Left cardiac atrium (tissue), 4 donors: Measurements from ENCODE around the gene SLC16A1. TPM values are rescaled to one million over a fixed set of nuclear protein-coding genes. Genes with fewer than 3 reads are reported as not detected.
"Not testable (repeated sequence)": the region's sequence is repeated elsewhere in the genome, so short reads cannot be mapped to it uniquely, and the experiment has no call there.

Experiments
- ATAC-seq, 2 donors: fragments of 200-7000 bp; cut with Tn5 transposase; one replicate each; pipeline ENCODE4 v1.9.1; 2020; ENCODE audit warnings: mild to moderate bottlenecking in 2 of 2, moderate library complexity in 2 of 2
- DNase-seq: peaks from one replicate; pipeline ENCODE4 v3.0.0-alpha.2; 2020
- intact Hi-C, 2 donors: fragments of 100-400 bp; cut with DNase I; formaldehyde crosslinking; loops; one replicate each; pipeline versions ENCODE4 v1.14.1 to v1.15.1; 2022 to 2023
- total RNA-seq, 2 donors: library from RNA; stranded (reverse); fragmentation: NEBNext Ultra II Directional; extraction: Animal tissue kit (Norgen Biotek cat#: 25700); gene quantifications; one replicate each; pipeline ENCODE4 v1.2.1, GENCODE V29; 2021
- donor health status: DM: no; HTN: yes; CAD: no.
- donor health status: DM: no; HTN: yes; CAD: no; lungs with severe emphysema.
- donor health status: DM: yes; HTN: yes; CAD: no.
- donor health status: Dilated cardiomyopathy.

SLC16A1 gene
- total RNA-seq, 2 donors from 2014 or later, result 54.0 to 80.0 TPM

DNA sequence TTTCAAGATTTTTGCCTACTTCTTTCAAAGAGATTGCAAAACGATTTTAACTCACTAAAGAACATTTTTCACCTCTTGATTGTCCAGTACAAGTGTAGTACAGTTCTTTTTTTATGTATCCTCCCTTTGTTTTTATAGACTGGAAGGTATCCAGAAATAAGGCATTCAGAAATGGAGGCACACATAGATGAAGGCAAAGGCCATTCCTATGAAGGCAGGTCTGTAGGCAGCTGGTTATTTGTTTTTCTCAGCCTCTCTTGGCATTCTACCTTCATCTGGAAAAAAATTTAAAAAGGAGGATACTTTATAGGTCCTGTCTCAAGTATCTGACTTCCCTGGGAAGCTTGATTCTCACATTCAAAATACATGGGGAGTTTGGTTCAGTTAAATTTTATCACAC, 18.6 kb upstream of the SLC16A1 start:
- intact Hi-C loops, result no loop called here

DNA sequence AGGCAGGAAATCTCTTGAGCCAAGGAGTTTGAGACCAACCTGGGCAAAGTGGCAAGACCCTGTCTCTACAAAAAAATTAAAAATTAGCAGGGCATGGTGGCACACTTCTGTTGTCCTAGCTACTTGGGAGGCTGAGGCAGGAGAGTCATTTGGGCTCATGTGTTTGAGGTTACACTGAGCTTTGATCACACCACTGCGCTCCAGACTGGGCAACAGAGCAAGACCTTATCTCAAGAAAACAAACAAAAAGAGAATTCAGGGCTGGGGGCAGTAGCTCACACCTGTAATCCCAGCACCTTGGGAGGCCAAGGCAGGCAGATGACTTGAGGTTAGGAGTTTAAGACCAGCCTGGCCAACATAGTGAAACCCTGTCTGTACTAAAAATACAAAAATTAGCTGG, 17.8 kb upstream of the SLC16A1 start:
- intact Hi-C loops, result no loop called here
- no peak for DNase-seq
- ATAC-seq, result no peak

More for the DNA sequence above, 18.6 kb upstream of the SLC16A1 start:
- no peak for DNase-seq
- no peak for ATAC-seq

DNA sequence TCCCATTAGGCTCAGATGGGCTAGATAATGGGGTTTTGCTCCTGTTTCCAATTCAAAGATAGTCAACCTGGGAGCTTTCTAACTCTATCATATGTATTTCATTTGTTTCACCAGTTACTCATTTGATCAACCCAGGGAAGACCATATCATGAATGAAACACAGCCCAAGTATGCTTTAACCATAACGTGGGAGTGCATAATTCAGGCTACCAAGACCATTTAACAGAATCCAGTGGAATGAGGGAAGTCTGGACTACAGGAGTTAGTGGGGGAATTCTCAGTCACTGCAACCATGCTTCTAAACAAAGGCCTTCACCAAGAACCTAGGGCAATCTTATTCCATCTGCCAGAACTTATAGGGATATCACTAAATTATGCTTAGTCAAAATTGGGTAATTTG, 15.0 kb upstream of the SLC16A1 start:
- DNase-seq (no peak), ATAC-seq (no peak)
- intact Hi-C loops, result no loop called here

DNA sequence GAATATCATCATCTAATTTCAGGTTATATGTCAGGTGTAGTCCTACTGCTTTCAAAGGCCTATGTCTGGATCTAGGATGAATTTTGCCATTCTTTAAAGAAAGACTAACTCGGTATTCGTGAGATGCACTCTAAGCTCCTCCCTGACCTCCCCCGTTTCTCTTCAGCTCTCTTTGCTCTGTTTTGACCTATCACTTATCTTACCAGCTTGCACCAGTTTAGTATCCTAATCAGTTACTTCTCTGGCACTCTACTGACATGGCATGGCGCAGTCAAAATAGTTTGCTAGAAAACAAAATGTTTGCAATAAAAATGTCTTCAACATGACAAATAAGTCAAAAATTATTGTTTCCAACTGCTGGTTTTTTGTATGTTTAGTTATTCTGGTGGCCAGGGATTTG, 8.4 kb upstream of the SLC16A1 start:
- ATAC-seq, result peak; percentile 75 to 77
- intact Hi-C loops, result no loop called here
- no peak for DNase-seq

DNA sequence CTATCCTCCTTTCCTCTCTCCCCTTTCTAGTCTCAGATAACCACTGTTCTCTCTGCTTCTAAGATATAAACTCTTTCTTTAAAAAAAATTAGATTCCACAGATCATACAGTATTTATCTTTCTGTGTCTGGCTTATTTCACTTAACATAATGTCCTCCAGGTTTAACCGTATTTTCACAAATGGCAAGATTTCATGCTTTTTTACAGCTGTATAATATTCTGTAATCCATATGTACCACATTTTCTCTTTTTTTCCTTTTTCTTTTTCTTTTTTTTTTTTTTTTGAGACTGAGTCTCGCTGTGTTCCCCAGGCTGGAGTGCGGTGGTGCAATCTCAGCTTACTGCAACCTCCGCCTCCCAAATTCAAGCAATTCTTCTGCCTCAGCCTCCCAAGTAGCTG, 5.1 kb upstream of the SLC16A1 start:
- intact Hi-C loops, result no loop called here
- DNase-seq, result no peak
- no peak for ATAC-seq

DNA sequence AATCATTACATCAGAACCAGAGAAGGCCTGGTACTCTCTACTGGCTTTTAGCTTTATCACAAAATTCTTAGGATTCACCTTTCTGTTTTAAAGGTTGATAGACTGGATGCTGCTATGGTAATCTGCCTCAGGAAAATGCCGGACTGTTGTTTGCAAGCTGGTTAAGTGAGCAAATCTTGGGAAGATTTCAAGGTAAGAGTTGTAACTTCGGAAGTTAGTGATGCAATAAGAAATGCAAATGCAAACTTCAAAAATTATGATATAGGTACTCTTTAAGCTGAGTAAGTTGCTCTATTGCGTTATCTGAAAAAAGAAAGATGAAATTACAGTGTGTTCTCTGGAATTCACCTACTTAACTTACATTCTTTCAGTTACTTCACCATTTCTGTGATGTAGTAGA, 4.4 kb upstream of the SLC16A1 start:
- ATAC-seq, result no peak
- intact Hi-C loops, result no loop called here
- DNase-seq, result no peak

DNA sequence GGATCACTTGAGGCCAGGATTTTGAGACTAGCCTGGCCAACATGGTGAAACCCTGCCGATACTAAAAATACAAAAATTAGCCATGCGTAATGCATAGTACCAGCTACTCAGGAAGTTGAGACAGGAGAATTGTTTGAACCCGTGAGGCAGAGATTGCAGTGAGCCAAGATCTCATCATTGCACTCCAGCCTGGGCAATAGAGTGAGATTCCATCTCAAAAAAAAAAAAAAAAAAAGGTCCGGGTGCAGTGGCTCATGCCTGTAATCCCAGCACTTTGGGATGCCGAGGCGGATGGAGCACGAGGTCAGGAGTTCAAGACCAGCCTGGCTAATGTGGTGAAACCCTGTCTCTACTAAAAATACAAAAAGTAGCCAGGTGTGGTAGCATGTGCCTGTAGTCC, 2.2 kb upstream of the SLC16A1 start:
- not testable (repeated sequence) for ATAC-seq, DNase-seq
- intact Hi-C loops, result loop anchor here (5.0 to 10.0 kb wide), 4 partner anchors 73 to 241 kb away; partner anchors contain the start of gene PPM1J (in 1 of the 2)

DNA sequence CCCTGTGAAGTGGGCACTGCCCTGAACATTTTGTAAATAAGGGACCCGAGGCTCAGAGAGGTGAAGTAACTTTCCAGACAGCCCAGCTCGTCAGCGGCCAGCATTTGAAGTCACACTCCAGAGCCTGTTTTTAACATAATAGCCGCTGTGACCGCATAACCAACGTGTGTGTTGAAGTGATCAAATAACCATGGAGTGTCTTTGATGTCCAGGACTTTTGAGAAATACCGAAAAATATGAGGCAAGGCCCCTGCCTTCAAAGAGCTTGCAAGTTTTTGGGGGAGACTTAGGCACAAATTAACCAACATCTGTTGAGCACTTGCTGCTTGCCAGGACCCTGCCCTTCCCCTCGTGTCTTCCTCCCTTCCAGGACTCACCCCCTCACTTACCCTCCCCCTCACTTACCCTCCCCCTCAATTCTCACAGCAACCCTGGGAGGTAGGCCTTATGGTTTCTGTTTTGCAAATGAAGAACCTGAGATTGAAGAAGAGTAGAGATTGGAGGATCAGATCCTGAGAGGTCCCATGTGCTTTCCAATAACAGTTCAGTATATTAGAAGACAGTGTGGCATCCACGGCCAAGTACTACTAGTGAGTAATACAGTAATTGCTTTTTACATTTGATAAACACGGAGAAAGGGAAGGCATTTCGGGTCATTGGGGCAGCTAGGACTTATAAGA, 1.3 kb upstream of the SLC16A1 start:
- intact Hi-C loops, result loop anchor here (5.0 to 10.0 kb wide), 4 partner anchors 72 to 240 kb away; partner anchors contain the start of gene PPM1J (in 1 of the 2)
- ATAC-seq (peak; percentile 14 to 29), DNase-seq (no peak)

DNA sequence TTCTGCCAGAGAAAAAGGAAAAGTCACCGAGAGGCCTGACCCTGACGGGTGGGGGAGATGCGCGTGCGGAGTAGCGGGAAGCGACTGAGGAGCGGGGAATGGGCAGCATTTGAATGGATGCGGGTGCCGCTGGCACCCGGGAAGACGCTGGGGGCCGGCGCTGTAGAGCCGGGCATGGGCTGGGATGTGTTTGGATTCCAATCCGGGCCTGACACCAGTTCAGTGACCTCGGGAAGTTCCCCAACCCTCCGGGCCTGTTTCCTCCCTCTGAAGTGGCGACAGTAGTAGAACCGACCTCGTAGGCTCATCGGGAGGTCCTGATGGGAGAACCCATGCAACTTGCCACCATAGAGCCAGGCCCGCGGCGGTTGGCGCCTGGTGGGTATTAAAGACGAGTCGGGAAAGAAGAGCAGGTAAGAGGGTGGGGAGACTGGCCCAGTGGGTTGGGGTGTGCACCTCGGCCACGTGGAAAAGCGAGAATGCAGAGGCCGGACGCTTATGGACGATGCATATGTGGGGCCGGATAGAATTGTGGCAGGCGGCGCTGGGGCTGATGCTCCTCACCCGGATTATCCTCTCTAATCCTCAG, 642 bp upstream of the SLC16A1 start:
- intact Hi-C loops, result loop anchor here (5.0 to 10.0 kb wide), 4 partner anchors 72 to 239 kb away; partner anchors contain the start of gene PPM1J (in 1 of the 2)
- DNase-seq, result peak; percentile 44
- ATAC-seq, result peak; percentile 9

DNA sequence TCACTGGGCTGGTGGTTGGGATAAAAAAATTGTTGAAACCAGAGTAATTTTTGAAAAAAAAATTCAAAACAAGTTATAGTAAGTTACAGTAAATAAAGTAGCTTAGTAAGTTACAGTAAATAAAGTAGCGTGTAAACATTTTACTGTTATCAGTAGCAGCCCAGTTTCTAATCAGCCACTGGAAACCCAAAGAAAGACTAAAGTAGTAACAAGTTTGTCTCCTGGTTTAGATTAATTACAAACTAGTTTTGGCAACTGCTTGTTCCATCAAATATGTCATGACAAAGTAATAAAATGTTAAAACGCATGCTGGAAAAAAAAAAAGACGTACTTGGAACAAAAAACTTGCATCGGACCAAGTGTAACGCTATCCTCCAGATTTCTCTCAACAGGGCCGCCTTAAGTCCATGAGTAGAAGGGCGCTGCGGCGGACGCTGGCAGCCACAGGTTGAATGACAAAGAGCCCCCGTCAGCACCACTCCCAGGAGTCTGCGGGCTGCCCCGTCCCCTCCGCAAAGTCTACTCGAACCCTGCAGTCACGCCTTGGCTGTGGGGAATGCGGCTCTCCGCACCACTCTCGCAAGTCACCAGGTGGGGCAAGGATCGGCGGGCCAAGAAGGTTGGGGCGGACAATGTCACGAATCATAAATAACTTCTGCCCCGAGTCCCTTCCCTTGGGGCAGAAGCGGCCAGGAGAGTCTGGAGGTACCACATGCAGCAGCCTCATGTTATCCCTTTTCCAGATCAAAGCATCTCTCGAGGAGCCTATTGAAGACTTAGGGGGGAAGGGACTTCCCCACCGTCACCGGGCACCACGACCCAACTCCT, 837 bp downstream of the SLC16A1 start:
- ATAC-seq (peak; percentile 32), DNase-seq (peak; percentile 56)
- intact Hi-C loops, result loop anchor here (5.0 to 10.0 kb wide), 4 partner anchors 70 to 238 kb away; partner anchors contain the start of gene PPM1J (in 1 of the 2)

DNA sequence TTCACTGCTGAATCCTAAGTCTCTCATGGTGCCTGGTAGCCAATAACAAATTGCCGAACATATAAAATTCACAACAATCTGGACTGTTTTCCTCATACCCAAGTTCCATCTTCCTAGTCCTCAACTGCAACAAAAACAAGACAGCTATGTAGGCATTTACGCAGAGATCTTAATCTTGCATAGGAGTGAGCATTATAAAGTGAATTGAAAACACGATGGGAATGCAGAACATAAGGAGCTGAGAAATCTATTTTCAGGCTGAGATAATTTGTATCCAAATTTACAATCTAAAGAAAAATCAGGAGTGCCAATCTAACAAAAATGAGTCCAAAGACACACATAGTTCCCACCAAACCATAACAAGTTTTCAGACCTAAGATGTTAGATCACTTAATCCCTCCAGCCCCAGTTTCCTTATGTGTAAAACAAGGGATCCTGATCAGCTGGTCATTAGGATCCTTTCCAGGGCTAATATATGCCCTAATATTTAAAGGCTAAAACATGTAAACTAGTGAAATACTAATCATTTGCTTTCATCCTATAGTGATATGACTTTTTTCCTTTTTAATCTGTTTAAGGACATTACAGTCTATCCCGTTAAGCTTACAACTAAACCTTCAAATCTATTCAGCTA, 1.9 kb downstream of the SLC16A1 start:
- intact Hi-C loops, result loop anchor here (10.0 kb wide), 2 partner anchors 69 to 81 kb away; no protein-coding TSS in a partner anchor

DNA sequence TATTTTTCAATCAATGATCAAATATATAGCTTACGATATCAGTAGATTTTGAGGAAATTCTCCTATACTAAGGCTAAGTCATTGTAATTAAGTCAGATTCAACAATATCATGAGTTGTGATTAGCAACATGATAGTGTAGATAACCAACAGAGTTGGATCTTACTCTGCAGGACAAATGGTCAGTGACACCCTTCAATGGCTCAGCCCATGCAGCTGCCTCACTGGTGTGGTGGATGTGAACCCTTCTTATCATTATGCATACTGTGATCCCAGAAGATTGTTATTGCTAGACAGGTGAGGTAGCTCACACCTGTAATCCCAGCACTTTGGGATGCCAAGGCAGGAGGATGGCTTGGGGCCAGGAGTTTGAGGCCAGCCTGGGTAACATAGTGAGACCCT, 5.6 kb downstream of the SLC16A1 start:
- intact Hi-C loops, result loop anchor here (10.0 kb wide), 2 partner anchors 66 to 84 kb away; no protein-coding TSS in a partner anchor
- no peak for DNase-seq
- ATAC-seq, result no peak

More for the DNA sequence above, 1.9 kb downstream of the SLC16A1 start:
- DNase-seq (no peak), ATAC-seq (no peak)

DNA sequence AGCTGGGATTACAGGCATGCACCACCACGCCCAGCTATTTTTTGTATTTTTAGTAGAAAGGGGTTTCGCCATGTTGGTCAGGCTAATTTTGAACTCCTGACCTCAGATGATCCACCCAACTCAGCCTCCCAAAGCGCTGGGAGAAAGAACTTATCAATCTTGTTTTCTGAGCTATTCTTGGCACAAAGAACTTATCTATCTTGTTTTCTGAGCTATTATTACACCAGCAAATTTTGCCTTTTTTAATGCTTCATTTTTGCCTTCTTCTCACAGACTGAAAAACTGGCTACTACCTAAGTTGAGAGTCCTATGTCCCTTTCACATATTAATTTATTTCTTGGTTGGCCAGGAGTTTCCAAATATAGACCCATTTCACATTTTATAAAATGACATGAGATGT, 9.3 kb downstream of the SLC16A1 start:
- intact Hi-C loops, result no loop called here
- DNase-seq (no peak), ATAC-seq (no peak)

DNA sequence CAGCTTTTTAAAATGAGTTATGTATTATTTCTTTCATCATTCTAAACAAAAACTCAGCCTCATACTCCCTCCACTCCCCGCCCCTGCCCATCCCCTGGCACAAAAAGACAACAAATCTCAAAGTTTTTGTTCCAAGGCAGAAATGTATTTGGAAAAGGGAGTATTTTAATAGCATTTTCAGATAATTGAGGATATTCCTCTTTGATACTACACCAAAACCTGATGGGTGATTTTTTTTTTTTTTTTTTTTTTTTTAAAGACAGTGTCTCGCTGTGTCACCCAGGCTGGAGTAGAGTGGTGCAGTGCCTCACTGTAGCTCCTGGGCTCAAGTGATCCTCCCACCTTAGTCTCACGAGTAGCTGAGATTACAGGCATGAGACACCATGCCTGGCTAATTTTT, 16.2 kb downstream of the SLC16A1 start:
- no peak for DNase-seq
- no peak for ATAC-seq
- intact Hi-C loops, result no loop called here

DNA sequence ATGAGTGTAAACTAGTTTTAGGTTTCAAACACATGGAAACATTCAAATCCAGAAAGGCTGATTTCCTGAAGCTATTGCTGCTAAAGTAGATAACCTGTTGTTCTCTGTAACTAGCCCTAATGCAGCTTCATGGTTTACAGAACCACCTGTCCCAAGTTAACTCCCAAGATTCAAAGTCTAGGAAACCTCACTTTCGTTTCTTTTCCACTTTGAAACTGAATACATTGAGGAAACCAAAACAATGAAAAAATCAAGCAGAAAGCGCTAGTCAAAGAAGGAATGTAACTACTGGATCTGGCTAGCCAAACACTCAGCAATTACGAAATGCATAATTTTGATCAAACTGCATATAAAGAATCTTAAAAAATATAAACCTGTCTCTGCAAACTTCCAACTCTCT, 17.8 kb downstream of the SLC16A1 start:
- intact Hi-C loops, result no loop called here

DNA sequence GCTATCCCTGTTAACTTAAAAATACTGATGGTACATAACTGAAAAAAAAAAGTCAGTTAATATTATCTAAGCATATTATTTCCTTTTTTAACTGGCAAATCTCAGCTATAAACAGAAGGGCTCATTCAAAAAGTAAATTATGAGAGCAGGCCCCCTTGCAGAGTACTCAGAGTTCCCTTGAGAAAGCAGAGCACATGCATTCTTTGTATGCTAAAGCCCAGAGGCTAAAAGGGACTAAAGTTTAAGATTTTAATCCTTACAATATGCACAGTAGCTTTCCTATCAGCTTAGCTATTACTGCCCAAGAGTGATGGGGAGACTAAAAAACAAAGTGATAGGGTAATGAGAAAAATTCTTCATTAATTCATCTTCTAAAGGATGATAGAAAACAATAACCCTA, 18.5 kb downstream of the SLC16A1 start:
- no peak for ATAC-seq
- no peak for DNase-seq
- intact Hi-C loops, result no loop called here

More for the DNA sequence above, 17.8 kb downstream of the SLC16A1 start:
- ATAC-seq (no peak), DNase-seq (no peak)

DNA sequence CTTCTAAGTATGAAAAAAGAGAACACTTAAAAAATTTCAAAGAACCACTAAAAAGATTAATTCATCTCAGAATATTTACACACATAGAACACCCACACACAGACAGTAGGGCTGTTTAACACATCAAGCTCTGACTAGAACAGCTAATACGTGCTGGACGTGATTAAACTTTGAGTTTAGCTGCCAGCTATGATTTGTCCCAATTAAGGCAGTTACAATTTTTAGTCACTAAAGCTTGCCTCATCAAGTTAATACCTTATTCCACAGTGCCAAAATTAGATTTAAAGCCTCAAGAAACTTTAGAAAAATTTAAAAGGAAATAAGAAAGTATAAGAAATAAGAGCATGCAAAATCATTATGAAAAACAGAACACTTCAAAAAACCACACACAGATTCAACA, 18.9 kb downstream of the SLC16A1 start:
- DNase-seq, result no peak
- peak in 1 of 2 donors; percentile 73 for ATAC-seq
- intact Hi-C loops, result no loop called here

DNA sequence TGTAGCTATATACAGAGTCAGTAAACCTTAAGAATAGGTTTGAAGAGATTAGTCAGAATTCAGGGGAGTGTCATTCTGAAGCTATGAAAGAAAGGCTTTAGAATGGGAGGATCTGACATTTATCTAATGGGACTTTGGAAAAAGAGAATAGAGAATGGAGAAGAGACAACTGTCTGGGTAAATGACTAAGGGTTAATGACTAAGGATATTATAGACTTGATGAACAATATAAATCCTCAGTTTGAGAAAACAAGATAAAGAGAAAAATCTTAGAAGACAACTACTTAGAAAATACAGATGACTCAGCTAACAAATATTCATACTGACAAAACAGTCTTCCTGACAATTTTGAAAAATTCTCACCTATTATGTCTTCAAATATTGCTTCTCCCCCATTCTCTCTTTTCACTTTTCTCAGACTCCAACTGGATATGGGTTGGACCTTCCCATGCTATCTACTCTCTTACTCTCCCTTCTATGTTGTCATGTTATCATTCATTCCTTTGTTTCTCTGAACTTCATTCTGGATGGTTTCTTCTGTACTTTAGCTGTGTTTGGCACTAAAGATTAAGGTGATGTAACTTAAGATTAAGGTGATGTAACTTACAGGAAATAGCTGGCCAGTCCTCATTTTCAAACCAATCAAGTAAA, 20.4 kb downstream of the SLC16A1 start:
- no peak for DNase-seq
- intact Hi-C loops, result no loop called here
- ATAC-seq, result peak; percentile 8 to 54

DNA sequence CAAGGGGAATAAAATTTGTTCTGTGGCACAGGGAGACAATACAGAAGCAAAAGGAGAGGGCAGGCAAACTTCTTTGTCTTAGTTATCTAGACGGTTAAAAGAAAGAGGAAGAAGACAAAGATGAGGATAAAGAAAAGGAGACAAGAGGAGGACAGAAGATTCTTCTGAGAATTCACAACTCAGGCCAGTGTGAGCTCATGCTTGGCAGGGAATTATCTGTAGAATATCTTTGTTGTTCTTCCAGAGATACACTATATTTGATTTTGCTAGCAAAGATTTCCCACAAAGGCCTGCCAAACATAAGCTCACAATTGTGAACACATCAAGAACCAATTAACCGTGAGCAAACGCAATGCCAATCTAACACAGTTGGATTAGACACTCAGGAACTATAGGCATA, 21.4 kb downstream of the SLC16A1 start:
- ATAC-seq, result no peak
- intact Hi-C loops, result no loop called here
- DNase-seq, result no peak
